Head of caudate nucleus (tissue), 42 donors: ENCODE measurements around the gene MUC5AC.
"Not testable (repeated sequence)": the region's sequence is repeated elsewhere in the genome, so short reads cannot be mapped to it uniquely, and the experiment has no call there.

Source experiments
- DNase-seq, 42 donors: peaks; one replicate each; pipeline versions ENCODE4 v3.0.0 to v3.0.0-alpha.2; 2020 to 2021; ENCODE audit warnings: mixed read lengths in 7 of 42
- intact Hi-C: fragments of 100-400 bp; cut with DNase I; formaldehyde crosslinking; loops from one replicate; pipeline ENCODE4 v1.15.0; 2022

Gene MUC5AC

DNA sequence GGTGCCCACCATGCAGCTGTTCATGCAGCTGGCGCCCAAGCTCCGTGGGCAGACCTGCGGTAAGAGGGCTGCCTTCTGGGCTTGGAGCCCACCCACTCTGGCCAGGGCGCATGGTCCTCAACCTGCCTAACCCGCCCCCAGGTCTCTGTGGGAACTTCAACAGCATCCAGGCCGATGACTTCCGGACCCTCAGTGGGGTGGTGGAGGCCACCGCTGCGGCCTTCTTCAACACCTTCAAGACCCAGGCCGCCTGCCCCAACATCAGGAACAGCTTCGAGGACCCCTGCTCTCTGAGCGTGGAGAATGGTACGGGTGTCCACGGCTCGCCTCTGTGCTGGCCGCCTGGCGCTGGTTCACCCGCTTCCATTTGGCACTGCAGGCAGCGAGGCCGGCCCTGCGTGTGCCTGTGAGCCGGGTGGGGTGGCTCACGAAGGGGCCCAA, 11.0 kb downstream of the MUC5AC start:
- peak in 1 of 42 donors; percentile 6 for DNase-seq
- intact Hi-C loops, result no loop called here

- intact Hi-C loops, result no loop called here
- DNase-seq, result no peak
These were observed 13.7 kb downstream of the MUC5AC start for GRCh38 chr11:1171223-1171984.

DNA sequence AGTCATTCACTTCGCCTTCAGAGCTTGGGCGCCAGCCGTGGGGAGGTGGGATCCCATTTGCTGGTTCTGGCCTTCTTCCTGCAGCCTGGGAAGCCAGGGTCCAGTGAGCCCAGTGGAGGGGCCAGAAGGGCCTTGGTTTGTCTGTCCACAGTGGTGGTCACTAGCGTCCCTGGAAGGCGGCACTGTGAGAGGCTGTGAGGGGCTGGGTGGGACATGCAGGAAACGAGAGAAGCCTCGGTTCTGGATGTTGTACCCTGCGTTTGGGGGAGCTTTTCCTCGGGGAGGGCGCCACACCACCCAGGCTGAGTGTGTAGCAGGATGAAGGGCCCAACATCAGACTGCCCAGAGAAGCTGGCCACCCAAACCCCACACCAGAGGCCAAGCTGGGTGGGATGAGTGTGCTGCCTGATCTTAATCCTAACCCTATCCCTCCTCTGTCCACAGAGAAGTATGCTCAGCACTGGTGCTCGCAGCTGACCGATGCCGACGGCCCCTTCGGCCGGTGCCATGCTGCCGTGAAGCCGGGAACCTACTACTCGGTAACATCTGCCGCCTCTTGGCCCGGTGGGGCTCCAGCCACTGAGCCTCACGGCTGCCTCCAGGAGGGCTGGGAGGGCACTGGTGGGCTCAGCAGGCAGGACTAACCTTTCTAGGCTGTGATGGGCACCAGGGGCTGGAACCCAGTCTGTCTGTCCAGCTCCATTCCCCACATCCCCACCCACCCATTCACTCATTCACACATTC, 14.4 kb downstream of the MUC5AC start:
- no peak for DNase-seq
- intact Hi-C loops, result no loop called here

DNA sequence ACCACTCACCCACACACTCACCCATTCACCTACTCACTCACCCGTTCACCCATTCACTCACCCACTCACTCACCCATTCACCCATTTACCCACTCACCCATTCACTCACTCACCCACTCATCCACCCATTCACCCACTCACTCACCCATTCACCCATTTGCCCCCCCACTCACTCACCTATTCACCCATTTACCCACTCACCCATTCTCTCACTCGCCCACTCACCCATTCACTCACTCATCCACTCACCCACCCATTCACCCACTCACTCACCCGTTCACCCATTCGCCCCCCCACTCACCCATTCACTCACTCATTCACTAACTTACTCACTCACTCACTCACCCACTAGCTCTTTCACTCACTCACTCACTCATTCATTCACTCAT, 15.0 kb downstream of the MUC5AC start:
- no peak for DNase-seq
- intact Hi-C loops, result no loop called here

- intact Hi-C loops, DNase-seq: not testable (repeated sequence)
These were observed 15.6 kb downstream of the MUC5AC start for GRCh38 chr11:1173396-1173795.

DNA sequence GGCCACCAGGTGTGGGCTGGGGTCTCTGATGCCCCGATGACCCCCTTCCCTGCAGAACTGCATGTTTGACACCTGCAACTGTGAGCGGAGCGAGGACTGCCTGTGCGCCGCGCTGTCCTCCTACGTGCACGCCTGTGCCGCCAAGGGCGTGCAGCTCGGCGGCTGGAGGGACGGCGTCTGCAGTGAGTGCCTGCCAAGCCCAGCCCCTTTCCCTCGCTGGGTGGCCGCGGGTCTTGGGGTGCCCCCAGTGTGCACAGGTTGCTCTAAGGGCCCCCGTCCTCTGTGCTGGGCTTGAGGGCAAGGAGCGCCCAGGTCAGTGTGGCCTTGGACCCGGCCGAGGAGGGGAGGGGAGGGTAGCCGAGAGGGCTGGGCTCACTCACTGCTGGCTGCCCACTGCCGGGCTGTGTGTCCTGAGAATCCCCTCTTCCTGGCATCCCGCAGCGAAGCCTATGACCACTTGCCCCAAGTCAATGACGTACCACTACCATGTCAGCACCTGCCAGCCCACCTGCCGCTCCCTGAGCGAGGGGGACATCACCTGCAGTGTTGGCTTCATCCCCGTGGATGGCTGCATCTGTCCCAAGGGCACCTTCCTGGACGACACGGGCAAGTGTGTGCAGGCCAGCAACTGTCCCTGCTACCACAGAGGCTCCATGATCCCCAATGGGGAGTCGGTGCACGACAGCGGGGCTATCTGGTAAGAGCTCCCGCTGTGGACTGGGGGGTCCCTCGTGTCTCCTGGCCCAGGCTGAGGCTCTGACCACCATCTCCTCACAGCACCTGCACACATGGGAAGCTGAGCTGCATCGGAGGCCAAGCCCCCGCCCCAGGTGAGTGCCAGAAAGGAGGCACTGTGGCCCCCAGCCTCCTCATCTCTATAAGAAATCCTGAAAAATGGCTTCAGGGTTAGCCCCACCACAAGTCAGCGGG, 17.0 kb downstream of the MUC5AC start:
- intact Hi-C loops, result no loop called here
- no peak for DNase-seq

- intact Hi-C loops, result no loop called here
- DNase-seq, result no peak
These were observed 17.9 kb downstream of the MUC5AC start for GRCh38 chr11:1175461-1176223.

DNA sequence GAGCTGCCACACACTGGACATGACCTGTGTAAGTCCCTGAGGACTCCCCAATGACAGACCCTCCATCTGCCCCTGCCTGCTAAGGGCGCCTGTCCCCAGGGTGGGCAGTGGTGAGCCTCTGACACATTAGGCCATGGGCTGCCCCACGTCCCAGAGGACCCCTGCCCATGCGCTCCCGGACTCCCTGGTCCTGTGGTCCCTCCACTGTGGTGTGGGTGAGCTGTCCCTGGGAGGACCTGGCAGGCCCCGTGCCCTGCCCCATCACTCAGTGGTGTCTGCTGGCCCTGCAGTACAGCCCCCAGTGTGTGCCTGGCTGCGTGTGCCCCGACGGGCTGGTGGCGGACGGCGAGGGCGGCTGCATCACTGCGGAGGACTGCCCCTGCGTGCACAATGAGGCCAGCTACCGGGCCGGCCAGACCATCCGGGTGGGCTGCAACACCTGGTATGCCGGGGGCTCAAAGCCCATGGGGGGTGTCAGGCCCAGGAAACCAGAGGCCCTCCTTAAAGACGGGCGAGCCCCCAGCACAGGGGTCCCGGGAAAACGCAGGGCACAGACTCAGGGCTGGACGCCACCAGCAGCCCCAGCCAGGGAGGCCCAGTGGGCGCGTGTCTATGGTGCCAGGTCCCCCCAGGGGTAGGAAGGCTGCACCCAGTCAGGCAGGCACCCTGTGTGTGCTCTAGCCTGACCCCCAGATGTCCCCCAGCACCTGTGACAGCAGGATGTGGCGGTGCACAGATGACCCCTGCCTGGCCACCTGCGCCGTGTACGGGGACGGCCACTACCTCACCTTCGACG, 18.7 kb downstream of the MUC5AC start:
- DNase-seq, result no peak
- intact Hi-C loops, result no loop called here

GRCh38 chr11:1177020-1177770, 19.4 kb downstream of the MUC5AC start:
- no peak for DNase-seq
- intact Hi-C loops, result no loop called here

- intact Hi-C loops, result no loop called here
- no peak for DNase-seq
These were observed 20.0 kb downstream of the MUC5AC start for GRCh38 chr11:1177771-1178090.

GRCh38 chr11:1178201-1178885, 20.6 kb downstream of the MUC5AC start:
- no peak for DNase-seq
- intact Hi-C loops, result no loop called here

GRCh38 chr11:1178906-1179305, 21.2 kb downstream of the MUC5AC start:
- DNase-seq, result no peak
- intact Hi-C loops, result no loop called here

DNA sequence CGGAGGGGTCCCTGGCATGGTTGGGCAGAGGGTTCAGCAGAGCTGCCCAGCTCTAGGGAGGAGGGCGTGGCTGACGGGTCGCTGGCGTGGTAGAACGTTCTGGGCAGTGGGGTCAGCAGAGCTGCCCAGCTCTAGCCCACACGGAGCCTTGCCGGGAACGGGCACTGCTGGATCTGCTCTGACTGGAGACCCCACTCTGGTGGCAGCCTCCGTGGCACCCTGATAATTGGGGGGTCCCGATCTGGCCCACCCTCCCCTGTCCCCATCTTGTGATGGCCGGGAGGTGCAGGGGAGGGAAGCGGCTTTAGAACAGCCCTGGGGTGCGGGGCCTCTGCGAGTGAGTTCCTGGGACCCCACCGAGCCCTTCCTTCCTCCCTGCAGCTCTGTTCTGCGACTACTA, 21.9 kb downstream of the MUC5AC start:
- DNase-seq, result no peak
- intact Hi-C loops, result no loop called here

DNA sequence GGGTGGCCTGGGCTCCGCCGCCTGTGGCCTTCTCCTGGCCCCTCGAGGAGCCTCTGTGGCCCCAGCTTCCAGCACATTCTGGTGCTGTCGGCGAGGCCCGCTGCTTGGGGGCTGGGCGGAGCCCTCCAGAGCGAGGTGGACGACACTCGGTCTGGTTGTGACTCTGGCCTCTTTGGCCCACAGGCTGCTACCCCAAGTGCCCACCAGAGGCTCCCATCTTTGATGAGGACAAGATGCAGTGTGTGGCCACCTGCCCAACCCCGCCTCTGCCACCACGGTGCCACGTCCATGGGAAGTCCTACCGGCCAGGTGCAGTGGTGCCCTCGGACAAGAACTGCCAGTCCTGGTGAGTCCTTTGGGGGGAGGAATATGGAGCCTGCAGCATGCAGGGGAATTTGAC, 22.4 kb downstream of the MUC5AC start:
- no peak for DNase-seq
- intact Hi-C loops, result no loop called here

- intact Hi-C loops, result no loop called here
- no peak for DNase-seq
These were observed 23.2 kb downstream of the MUC5AC start for GRCh38 chr11:1180947-1181391.

GRCh38 chr11:1181420-1181819, 23.7 kb downstream of the MUC5AC start:
- intact Hi-C loops, result no loop called here
- DNase-seq, result no peak
